Suprapubic skin (tissue), 4 donors: ENCODE results near the gene GOT1. TPM values are rescaled to one million over a fixed set of nuclear protein-coding genes. Genes with fewer than 3 reads are reported as not detected.

ENCODE experiments used
- DNase-seq, 2 donors: peaks; one replicate each; pipeline ENCODE4 v3.0.0-alpha.2; 2019; ENCODE audit warnings: low spot score in 2 of 2
- H3K27ac ChIP-seq: fragments of 200-600 bp; sonication (generic); one replicate; pipeline ENCODE4 v1.5.1; 2019
- H3K27me3 ChIP-seq: fragments of 200-600 bp; sonication (generic); one replicate; pipeline ENCODE4 v1.5.1; 2019
- H3K36me3 ChIP-seq: fragments of 200-600 bp; sonication (generic); one replicate; pipeline ENCODE4 v1.5.1; 2019
- H3K4me1 ChIP-seq: fragments of 200-600 bp; sonication (generic); one replicate; pipeline ENCODE4 v1.5.1; 2019
- H3K4me3 ChIP-seq: fragments of 200-600 bp; sonication (generic); one replicate; pipeline ENCODE4 v1.5.1; 2019; ENCODE audit warnings: mild to moderate bottlenecking
- H3K9me3 ChIP-seq: fragments of 200-600 bp; sonication (generic); one replicate; pipeline ENCODE4 v1.5.1; 2019
- EP300 ChIP-seq: sonication (generic); formaldehyde crosslinking; IDR thresholded peaks from one replicate; pipeline ENCODE4 v1.6.1; 2017; ENCODE audit warnings: antibody characterized with exemption
- POLR2A ChIP-seq, 2 donors: fragments of 450-650 bp; IDR thresholded peaks; one replicate each; pipeline ENCODE4 v1.6.1; 2017; ENCODE audit warnings: antibody characterized with exemption in 2 of 2, mild to moderate bottlenecking in 2 of 2, moderate library complexity in 2 of 2
- POLR2AphosphoS5 ChIP-seq, 3 donors: sonication (generic); formaldehyde crosslinking; IDR thresholded peaks; one replicate each; pipeline ENCODE4 v1.6.1; 2017; ENCODE audit warnings: antibody characterized with exemption in 3 of 3
- WGBS: methylation state at CpG from one replicate; pipeline ENCODE4 v1.1.5; 2018; 5-methylcytosine and 5-hydroxymethylcytosine counted together
- total RNA-seq, 4 donors: library from RNA; depleted of rRNA; stranded (reverse); fragments of >200 nt; gene quantifications; one replicate each; pipeline ENCODE4 v1.1.0, GENCODE V29; 2016
- TF ChIP-seq, protein P1 (sequence below), 2 donors: fragments of 200-600 bp in 1 of 2; fragments of 450-650 bp in 1 of 2; sonication (generic) in 1 of 2; IDR thresholded peaks; one replicate each; pipeline ENCODE4 v1.5.1; 2016 to 2019; ENCODE audit warnings: antibody characterized with exemption in 2 of 2, mild to moderate bottlenecking in 1 of 2, moderate library complexity in 1 of 2

Gene GOT1
- total RNA-seq: 10 to 100 TPM; 16.9 to 46.2 (median 31.7) TPM

DNA sequence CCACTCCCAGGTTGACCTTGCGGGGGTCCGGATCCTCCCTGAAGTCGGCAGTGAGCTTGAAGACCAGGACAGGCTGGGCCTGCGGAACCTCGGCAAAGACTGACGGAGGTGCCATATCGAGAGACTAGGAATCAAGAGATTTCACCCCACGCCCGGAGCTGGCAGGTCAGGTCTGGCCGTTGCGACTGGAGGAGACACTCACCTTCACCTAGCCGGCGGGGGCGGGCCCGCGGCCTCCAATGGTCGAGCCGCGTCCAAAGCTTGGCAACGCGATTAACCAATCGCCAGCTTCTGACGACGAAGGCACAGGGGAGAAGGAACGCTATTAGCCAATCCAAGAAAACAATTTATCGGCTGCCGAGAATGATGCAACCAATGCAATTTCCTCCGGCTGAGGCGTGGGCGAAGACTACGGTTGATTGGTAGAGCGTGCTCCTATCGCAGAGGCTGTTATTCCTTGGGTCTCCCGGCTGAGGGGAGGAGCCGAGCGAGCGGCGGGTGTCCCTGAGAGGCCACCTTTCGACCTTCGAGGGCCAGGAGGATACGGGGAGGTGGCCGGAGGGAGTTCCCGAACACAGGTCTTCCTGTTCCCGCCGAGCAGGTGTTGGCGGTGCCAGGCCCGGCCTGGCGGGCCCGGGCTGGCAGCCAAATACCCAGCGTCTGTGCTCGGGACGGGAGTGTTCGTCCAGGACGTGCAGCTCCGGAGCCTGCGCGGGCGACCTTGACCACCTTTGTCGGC, at the start of gene GOT1:
Gene GOT1, minus strand, starts transcription at position 174 of the 739 bp plus-strand sequence. Its CDS starts 59 bp downstream, at position 115.
- peak; percentile 97 to 99 for DNase-seq
- peak within 1 kb of the TSS; percentile 64 for H3K4me3 ChIP-seq
- H3K27ac ChIP-seq: peak within 1 kb of the TSS; percentile 88
- WGBS: 0% methylated on average over 31 of the region's 59 CpGs
- H3K36me3 ChIP-seq: peaks cover 6% of the 10 kb centered on the region
- H3K27me3 ChIP-seq: no peaks in the 10 kb centered on the region
- H3K4me1 ChIP-seq: peaks cover 24% of the 10 kb centered on the region
- TF ChIP-seq POLR2AphosphoS5 (IDR thresholded peaks at IDR 0.05): peak in 1 of 3 donors; percentile 95
- no peak for TF ChIP-seq EP300
- TF ChIP-seq POLR2A (IDR thresholded peaks at IDR 0.05): peak; percentile 38 to 51
- H3K9me3 ChIP-seq: no peaks in the 10 kb centered on the region

DNA sequence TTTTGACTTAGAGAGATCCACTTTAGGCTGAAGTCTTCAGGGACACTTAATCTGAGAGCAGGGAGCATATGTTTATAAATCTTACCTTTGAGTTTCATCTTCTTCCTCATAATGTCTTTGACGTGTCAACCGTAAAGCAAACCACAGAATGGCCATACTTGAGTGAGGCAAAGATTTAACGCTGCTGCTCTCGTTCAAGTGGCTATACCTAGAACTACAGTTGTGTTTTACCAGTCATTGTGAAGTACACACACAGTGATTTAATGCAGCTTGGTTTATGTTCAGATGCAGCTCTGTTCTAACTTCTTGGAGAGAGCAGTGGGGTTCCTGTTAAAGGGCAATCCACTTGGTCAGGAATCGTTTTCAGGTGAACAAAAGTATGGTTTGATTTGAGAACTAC, 39.9 kb upstream of the GOT1 start:
- Histone ChIP-seq H3K27me3 (peaks cover 42% of the 10 kb centered on the region), H3K4me1 (no peaks in the 10 kb centered on the region), H3K9me3 (no peaks in the 10 kb centered on the region), H3K36me3 (no peaks in the 10 kb centered on the region), H3K27ac (no peak overlapping the region), H3K4me3 (no peak overlapping the region)
- 71% methylated on average over 5 of the region's 5 CpGs for WGBS
- DNase-seq: no peak
- TF ChIP-seq EP300 (no peak), POLR2A (IDR thresholded peaks at IDR 0.05) (no peak), POLR2AphosphoS5 (IDR thresholded peaks at IDR 0.05) (no peak)
- TF ChIP-seq, protein P1, sequence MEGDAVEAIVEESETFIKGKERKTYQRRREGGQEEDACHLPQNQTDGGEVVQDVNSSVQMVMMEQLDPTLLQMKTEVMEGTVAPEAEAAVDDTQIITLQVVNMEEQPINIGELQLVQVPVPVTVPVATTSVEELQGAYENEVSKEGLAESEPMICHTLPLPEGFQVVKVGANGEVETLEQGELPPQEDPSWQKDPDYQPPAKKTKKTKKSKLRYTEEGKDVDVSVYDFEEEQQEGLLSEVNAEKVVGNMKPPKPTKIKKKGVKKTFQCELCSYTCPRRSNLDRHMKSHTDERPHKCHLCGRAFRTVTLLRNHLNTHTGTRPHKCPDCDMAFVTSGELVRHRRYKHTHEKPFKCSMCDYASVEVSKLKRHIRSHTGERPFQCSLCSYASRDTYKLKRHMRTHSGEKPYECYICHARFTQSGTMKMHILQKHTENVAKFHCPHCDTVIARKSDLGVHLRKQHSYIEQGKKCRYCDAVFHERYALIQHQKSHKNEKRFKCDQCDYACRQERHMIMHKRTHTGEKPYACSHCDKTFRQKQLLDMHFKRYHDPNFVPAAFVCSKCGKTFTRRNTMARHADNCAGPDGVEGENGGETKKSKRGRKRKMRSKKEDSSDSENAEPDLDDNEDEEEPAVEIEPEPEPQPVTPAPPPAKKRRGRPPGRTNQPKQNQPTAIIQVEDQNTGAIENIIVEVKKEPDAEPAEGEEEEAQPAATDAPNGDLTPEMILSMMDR (IDR thresholded peaks at IDR 0.05): no peak

DNA sequence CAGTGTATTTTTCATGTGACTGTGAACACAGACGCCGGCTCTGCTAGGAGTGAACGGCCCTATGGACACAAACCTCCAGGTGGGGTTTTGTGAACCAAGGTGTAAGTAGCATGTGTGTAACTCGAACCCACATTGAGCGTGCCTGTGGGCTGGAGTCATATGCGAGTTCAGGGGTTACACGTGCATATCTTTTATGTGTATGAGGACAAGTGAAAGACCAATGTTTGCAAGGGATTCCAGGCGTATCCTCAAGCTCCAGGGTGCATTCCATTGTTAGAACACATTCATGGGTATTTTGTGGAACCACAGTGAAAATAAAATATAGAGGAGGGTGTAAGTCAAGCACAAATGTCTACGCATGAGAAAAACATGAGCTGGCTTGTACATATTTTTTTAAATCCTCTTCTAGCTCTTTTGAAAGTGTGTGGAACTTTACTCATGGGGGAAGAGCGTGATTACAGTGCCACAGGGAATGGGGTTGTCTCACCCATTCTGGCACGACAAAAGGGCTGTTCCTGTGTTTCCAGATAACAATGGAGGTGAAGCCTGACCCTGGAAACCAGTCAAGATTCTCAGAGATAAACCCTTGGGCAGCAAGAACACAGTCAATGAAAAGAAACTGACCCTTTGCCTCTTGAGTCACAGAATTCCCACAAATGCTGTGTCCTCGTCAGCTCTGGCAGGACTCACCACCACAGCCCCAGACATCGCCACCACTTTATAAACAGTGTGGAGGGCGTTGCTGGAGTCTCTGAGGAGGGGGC, 37.0 kb upstream of the GOT1 start:
- no peaks in the 10 kb centered on the region for H3K9me3 ChIP-seq
- 57% methylated on average over 14 of the region's 14 CpGs for WGBS
- H3K4me3 ChIP-seq: no peak overlapping the region
- no peaks in the 10 kb centered on the region for H3K36me3 ChIP-seq
- peaks cover 42% of the 10 kb centered on the region for H3K27me3 ChIP-seq
- no peak overlapping the region for H3K27ac ChIP-seq
- no peaks in the 10 kb centered on the region for H3K4me1 ChIP-seq
- no peak for DNase-seq
- TF ChIP-seq EP300 (no peak), POLR2AphosphoS5 (IDR thresholded peaks at IDR 0.05) (no peak), POLR2A (IDR thresholded peaks at IDR 0.05) (no peak)
- TF ChIP-seq, protein P1 (IDR thresholded peaks at IDR 0.05): no peak

DNA sequence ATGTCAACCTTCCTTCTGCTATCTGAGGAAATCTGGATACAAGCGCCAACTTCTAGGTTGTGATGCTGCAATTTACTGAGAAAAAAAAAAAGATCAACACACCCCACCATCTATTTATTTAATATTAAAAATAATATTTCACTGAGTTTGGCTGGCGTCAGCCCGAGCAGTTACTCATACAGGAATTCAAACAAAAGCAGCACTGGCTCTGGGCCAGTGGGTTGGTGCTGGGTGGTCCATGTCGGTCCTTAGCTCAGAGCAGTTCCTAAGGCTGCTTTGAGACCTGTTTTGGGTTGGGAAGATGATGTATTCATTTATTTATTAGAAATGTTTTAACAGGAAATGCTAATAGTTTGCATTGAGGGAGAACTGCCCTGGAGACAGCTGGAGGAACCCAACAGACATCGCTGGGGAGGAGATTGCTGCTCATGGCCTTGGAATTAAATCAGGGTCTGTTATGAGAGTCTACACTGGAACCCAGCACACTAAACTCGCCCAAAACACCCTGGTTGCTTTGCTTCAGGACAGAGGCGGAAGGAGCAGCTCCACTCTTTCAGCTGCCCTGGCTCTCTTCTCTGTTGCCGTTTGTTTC, 36.3 kb upstream of the GOT1 start:
- Histone ChIP-seq H3K9me3 (no peaks in the 10 kb centered on the region), H3K4me1 (no peaks in the 10 kb centered on the region), H3K36me3 (no peaks in the 10 kb centered on the region), H3K4me3 (no peak overlapping the region), H3K27ac (no peak overlapping the region), H3K27me3 (peaks cover 42% of the 10 kb centered on the region)
- TF ChIP-seq POLR2AphosphoS5 (IDR thresholded peaks at IDR 0.05) (no peak), EP300 (no peak), POLR2A (IDR thresholded peaks at IDR 0.05) (no peak)
- TF ChIP-seq, protein P1 (IDR thresholded peaks at IDR 0.05): no peak
- no peak for DNase-seq
- 65% methylated on average over 8 of the region's 8 CpGs for WGBS

DNA sequence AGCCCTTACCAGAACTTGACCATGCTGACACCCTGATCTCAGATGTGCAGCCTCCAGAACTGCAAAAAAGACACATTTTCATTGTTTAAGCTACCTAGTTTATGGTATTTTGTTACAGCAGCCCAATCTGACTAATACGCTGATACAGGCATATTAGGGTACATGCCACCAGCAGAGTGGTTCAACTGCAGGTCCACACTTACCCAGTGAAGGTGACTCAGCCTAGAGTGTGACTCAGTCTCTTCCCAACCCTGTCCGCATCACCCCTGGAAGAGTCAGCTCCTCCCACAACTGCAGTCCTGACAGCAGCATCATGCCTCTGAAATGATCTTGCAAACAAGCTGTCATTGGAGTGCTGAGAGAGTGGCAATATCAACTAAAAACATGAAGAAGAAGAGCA, 30.8 kb upstream of the GOT1 start:
- H3K27ac ChIP-seq: no peak overlapping the region
- H3K4me3 ChIP-seq: no peak overlapping the region
- H3K9me3 ChIP-seq: no peaks in the 10 kb centered on the region
- H3K27me3 ChIP-seq: peaks cover 18% of the 10 kb centered on the region
- no peak for DNase-seq
- TF ChIP-seq EP300 (no peak), POLR2A (IDR thresholded peaks at IDR 0.05) (no peak), POLR2AphosphoS5 (IDR thresholded peaks at IDR 0.05) (no peak)
- TF ChIP-seq, protein P1 (IDR thresholded peaks at IDR 0.05): no peak
- no peaks in the 10 kb centered on the region for H3K4me1 ChIP-seq
- 97% methylated on average over 2 of the region's 2 CpGs for WGBS
- no peaks in the 10 kb centered on the region for H3K36me3 ChIP-seq
